MM.1S (cell line): ENCODE measurements around the gene GPR158.

ENCODE experiments used
- DNase-seq: peaks from one replicate; pipeline ENCODE4 v3.0.0-alpha.2; 2015
- H2AFZ ChIP-seq: fragments of 300-600 bp; sonication (generic); 2 replicates; pipeline ENCODE4 v1.6.0; 2016; ENCODE audit warnings: antibody characterized with exemption, low read length
- H3F3A ChIP-seq: fragments of 300-600 bp; sonication (generic); 2 replicates; pipeline ENCODE4 v1.6.1; 2016; ENCODE audit warnings: mild to moderate bottlenecking, antibody characterized with exemption, low read length, moderate library complexity, mixed read lengths; ENCODE audit not compliant: insufficient read depth
- H3K27ac ChIP-seq: fragments of 300-600 bp; sonication (generic); 2 replicates; pipeline ENCODE4 v1.5.1; 2016; ENCODE audit warnings: mild to moderate bottlenecking, low read length
- H3K27me3 ChIP-seq: fragments of 300-600 bp; sonication (generic); replicated peaks from 2 replicates; pipeline ENCODE4 v1.6.0; 2016; ENCODE audit warnings: low read length; ENCODE audit not compliant: insufficient read depth
- H3K36me3 ChIP-seq: fragments of 300-600 bp; sonication (generic); replicated peaks from 2 replicates; pipeline ENCODE4 v1.6.1; 2016; ENCODE audit warnings: mild to moderate bottlenecking, low read length, mixed read lengths; ENCODE audit not compliant: insufficient read depth
- H3K4me1 ChIP-seq: fragments of 300-600 bp; sonication (generic); 2 replicates; pipeline ENCODE4 v1.6.1; 2016; ENCODE audit warnings: low read length, mixed read lengths
- H3K4me2 ChIP-seq: fragments of 300-600 bp; sonication (generic); 2 replicates; pipeline ENCODE4 v1.6.0; 2016; ENCODE audit warnings: low read depth, low read length
- H3K4me3 ChIP-seq: fragments of 300-600 bp; sonication (generic); 2 replicates; pipeline ENCODE4 v1.5.1; 2016; ENCODE audit warnings: low read length, mixed read lengths
- H3K79me2 ChIP-seq: fragments of 300-600 bp; sonication (generic); 2 replicates; pipeline ENCODE4 v1.6.1; 2016; ENCODE audit warnings: mixed run types, low read length, mixed read lengths
- H3K9ac ChIP-seq: fragments of 300-600 bp; sonication (generic); 2 replicates; pipeline ENCODE4 v1.6.1; 2016; ENCODE audit warnings: low read length, mixed read lengths
- H3K9me2 ChIP-seq: fragments of 300-600 bp; sonication (generic); replicated peaks from 2 replicates; pipeline ENCODE4 v1.6.1; 2016; ENCODE audit warnings: mild to moderate bottlenecking, low read length, mixed read lengths; ENCODE audit not compliant: insufficient read depth
- H3K9me3 ChIP-seq: fragments of 300-600 bp; sonication (generic); replicated peaks from 2 replicates; pipeline ENCODE4 v1.6.1; 2016; ENCODE audit warnings: mild to moderate bottlenecking, low read length, mixed read lengths; ENCODE audit not compliant: insufficient read depth
- H4K20me1 ChIP-seq: fragments of 300-600 bp; sonication (generic); 2 replicates; pipeline ENCODE4 v1.6.1; 2016; ENCODE audit warnings: mild to moderate bottlenecking, low read length, moderate library complexity, mixed read lengths; ENCODE audit not compliant: insufficient read depth
- EZH2 ChIP-seq: fragments of 300-600 bp; sonication (generic); optimal IDR thresholded peaks from 2 replicates; pipeline ENCODE3; 2017; ENCODE audit warnings: low read depth, mild to moderate bottlenecking, antibody characterized with exemption, low read length, mixed read lengths
- EZH2phosphoT487 ChIP-seq: fragments of 300-600 bp; sonication (generic); IDR thresholded peaks from 2 replicates; pipeline ENCODE4 v1.6.1; 2018; ENCODE audit warnings: antibody characterized with exemption, low read length
- TF ChIP-seq, protein P1 (sequence below): fragments of 300-600 bp; sonication (generic); IDR thresholded peaks from 2 replicates; pipeline ENCODE4 v1.5.1; 2016; ENCODE audit warnings: antibody characterized with exemption, low read length, mixed read lengths

The GPR158 gene

DNA sequence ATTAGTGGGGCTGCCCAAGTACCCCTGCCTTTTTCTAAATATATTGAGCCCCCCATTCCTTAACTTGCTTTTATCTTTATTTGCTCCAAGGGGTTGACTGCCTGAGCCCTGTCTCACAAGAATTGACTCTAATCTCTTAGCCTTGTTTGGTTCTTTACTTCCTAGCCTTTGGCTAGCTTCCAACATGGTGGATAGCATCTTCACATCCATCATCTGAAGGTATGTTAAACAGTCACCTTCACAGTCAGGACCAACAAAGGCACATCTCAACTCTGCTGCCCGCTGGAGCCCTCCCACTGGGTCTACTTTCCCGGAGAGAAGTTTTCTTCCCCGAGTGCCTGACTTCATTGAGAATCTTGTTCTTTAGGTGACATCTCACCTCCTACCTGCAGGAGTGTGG is 329.5 kb downstream of the GPR158 start:
- Histone ChIP-seq H3K4me2 (no peak overlapping the region), H3K9me3 (no peaks in the 10 kb centered on the region), H3K9ac (no peak overlapping the region), H4K20me1 (no peaks in the 10 kb centered on the region), H3K27ac (no peak overlapping the region), H3K36me3 (no peaks in the 10 kb centered on the region), H3K27me3 (no peaks in the 10 kb centered on the region), H3K79me2 (no peaks in the 10 kb centered on the region), H3K9me2 (no peaks in the 10 kb centered on the region), H3K4me1 (no peaks in the 10 kb centered on the region), H3F3A (no peaks in the 10 kb centered on the region), H3K4me3 (no peak overlapping the region), H2AFZ (no peak overlapping the region)
- no peak for DNase-seq
- TF ChIP-seq EZH2: no peak
- TF ChIP-seq, protein P1, sequence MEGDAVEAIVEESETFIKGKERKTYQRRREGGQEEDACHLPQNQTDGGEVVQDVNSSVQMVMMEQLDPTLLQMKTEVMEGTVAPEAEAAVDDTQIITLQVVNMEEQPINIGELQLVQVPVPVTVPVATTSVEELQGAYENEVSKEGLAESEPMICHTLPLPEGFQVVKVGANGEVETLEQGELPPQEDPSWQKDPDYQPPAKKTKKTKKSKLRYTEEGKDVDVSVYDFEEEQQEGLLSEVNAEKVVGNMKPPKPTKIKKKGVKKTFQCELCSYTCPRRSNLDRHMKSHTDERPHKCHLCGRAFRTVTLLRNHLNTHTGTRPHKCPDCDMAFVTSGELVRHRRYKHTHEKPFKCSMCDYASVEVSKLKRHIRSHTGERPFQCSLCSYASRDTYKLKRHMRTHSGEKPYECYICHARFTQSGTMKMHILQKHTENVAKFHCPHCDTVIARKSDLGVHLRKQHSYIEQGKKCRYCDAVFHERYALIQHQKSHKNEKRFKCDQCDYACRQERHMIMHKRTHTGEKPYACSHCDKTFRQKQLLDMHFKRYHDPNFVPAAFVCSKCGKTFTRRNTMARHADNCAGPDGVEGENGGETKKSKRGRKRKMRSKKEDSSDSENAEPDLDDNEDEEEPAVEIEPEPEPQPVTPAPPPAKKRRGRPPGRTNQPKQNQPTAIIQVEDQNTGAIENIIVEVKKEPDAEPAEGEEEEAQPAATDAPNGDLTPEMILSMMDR: no peak

DNA sequence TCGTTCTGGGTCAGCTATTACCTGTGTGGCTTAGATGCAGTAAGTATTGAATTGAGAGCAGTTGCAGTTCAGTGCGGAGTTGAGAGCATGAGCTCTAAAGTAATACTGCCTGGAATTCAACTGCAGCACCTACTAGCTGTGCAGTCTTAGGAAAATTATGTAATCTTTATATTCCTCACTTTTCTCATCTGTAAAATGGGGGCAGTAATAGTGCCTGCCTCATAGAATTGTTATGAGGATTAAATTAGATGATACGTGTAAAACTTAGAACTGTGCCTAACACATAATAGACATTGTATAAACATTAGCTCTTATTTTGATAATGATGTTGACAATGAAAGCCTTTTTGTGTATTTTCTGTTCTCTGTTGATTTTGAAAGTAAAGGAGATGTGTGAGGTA is 330.0 kb downstream of the GPR158 start:
- H3F3A ChIP-seq: no peaks in the 10 kb centered on the region
- H3K4me1 ChIP-seq: no peaks in the 10 kb centered on the region
- no peaks in the 10 kb centered on the region for H3K9me2 ChIP-seq
- no peak overlapping the region for H3K9ac ChIP-seq
- TF ChIP-seq, protein P1: no peak
- no peak for TF ChIP-seq EZH2
- no peak for TF ChIP-seq EZH2phosphoT487
- H3K79me2 ChIP-seq: no peaks in the 10 kb centered on the region
- H3K9me3 ChIP-seq: no peaks in the 10 kb centered on the region
- no peak overlapping the region for H3K27ac ChIP-seq
- no peak overlapping the region for H3K4me2 ChIP-seq
- H3K36me3 ChIP-seq: no peaks in the 10 kb centered on the region
- no peak overlapping the region for H2AFZ ChIP-seq
- H3K4me3 ChIP-seq: no peak overlapping the region
- no peaks in the 10 kb centered on the region for H4K20me1 ChIP-seq
- DNase-seq: no peak
- no peaks in the 10 kb centered on the region for H3K27me3 ChIP-seq

DNA sequence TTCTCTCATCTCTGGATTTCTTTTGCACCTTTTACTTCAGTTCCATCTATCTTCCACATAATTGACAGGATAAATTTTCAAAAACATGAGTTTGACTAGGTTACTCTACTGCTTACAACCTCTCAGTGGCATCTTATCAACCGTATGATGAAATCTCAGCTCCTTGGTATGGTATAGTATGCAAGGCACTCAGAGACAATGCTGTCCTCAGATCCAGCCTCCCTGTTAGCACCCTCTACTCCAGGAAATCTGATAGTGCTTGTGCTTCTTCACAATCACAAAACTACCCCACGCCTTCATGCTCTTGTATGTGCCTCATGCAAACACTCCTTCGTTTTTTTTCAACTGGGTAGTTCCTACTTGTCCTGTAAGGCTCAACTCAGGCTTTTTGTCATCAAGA is 330.7 kb downstream of the GPR158 start:
- no peaks in the 10 kb centered on the region for H4K20me1 ChIP-seq
- no peak overlapping the region for H3K27ac ChIP-seq

More for the DNA sequence above, 330.7 kb downstream of the GPR158 start:
- Histone ChIP-seq H3K9me2 (no peaks in the 10 kb centered on the region), H3K4me2 (no peak overlapping the region), H3K4me3 (no peak overlapping the region), H3K79me2 (no peaks in the 10 kb centered on the region), H3K9me3 (no peaks in the 10 kb centered on the region), H2AFZ (no peak overlapping the region), H3K36me3 (no peaks in the 10 kb centered on the region), H3K4me1 (no peaks in the 10 kb centered on the region), H3F3A (no peaks in the 10 kb centered on the region), H3K27me3 (no peaks in the 10 kb centered on the region), H3K9ac (no peak overlapping the region)
- no peak for TF ChIP-seq EZH2
- TF ChIP-seq EZH2phosphoT487: no peak
- TF ChIP-seq, protein P1: no peak
- no peak for DNase-seq
